ENCODE measurements around the gene CMTM4.

DNA sequence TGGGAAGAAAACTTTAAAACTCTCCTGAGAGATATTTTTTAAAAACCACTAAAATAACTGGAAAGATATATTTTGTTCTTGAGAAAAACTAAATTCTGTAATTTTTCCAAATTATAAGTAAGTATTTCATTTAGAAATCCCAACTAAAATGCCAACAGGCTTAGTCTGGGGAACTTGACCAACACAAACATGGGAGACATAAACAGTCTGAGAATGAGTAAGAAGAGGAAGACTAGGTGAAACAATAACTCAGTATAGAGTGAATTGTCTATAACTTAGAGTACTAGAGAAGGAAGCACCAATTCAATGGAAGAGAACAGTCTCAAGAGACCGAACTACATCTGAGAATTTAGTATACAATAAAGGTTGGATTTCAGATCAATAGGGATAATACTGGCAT, 127.4 kb downstream of the CMTM4 start:
- no peak for TF ChIP-seq POLR2A (IDR thresholded peaks at IDR 0.05; ENCODE audit: low read length)
- no peak for TF ChIP-seq GATA1 (IDR thresholded peaks at IDR 0.05; ENCODE audit: low read depth, low read length)

All from erythroblast (primary cell).